ENCODE data around the gene CCL5. TPM values are rescaled to one million over a fixed set of nuclear protein-coding genes. Genes with fewer than 3 reads are reported as not detected.

The CCL5 gene
- total and polyA plus RNA-seq, 10 of the 15 experiments (the other 5 are each of a cell fraction or from before 2014, with no cell fraction given), result 45.7 to 186 (median 90.8) TPM

DNA sequence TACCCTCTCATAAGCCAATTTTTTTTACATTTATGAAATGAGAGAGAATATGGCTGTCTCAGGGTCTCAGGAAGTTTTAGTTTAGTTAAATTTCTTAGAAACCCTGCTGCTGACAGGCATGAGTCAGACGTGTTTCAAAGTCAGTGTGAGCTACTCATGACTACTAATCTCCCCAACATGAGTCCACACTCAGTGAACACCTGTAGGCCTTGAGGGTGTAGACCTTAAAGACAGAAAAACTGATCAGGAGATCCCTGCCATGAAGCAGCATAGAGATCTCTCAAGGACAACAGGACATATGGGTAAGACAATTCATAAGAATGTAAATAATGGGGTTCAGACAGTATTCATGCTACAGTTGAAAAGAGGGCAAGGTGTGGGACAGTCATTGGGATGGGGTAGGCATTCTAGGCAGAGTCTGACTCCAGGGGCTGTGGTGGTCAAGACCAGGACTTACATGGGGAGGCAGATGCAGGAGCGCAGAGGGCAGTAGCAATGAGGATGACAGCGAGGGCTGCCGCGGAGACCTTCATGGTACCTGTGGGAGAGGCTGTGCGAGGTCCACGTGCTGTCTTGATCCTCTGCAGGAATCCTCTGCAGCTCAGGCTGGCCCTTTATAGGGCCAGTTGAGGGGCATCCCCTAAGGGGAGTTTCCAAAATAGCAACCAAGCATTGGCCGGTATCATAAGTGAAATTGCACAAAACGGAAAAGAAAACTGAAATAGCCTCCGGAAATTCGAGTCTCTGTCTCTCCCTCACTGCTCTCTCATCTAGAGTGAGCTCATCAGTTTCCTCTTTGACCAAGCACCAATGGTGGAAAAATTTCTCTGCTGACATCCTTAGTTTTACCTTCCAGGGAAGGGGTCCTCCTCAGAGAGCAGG, at the start of gene CCL5 (continued):
- TF ChIP-seq TCF3 (IDR thresholded peaks at IDR 0.05; ENCODE audit: borderline replicate concordance, insufficient read depth, low read depth, low read length) (peak; percentile 56; the same call in 1 of the 2 replicates), RUNX3 (IDR thresholded peaks at IDR 0.05; ENCODE audit: low read length) (peak; percentile 71), POU2F2 (IDR thresholded peaks at IDR 0.05; ENCODE audit: borderline replicate concordance, low read depth, low read length) (peak; percentile 82), EED (IDR thresholded peaks at IDR 0.05; ENCODE audit: low read depth) (peak; percentile 79), SRF (IDR thresholded peaks at IDR 0.05; ENCODE audit: low read depth in 2 of 2, low read length in 2 of 2) (peak in 1 of 2 experiments; percentile 4; a peak in 1 of 4 replicates), RAD21 (IDR thresholded peaks at IDR 0.05; ENCODE audit: insufficient read depth, low read depth, low read length) (no peak; the same call in 1 of the 2 replicates), NRF1 (conservative IDR thresholded peaks at IDR 0.05; ENCODE audit: low read depth, low read length) (no peak), NBN (IDR thresholded peaks at IDR 0.05) (peak; percentile 88), PAX5 (IDR thresholded peaks at IDR 0.05; ENCODE audit: borderline replicate concordance, low read depth, low read length) (peak; percentile 28; the same call in 1 of the 2 replicates), ETV6 (conservative IDR thresholded peaks at IDR 0.05 in 1 of 2, IDR thresholded peaks at IDR 0.05 in 1 of 2; ENCODE audit: borderline replicate concordance in 1 of 2, low read depth in 1 of 2) (peak in 1 of 2 experiments; percentile 98; a peak in 2 of 4 replicates), SP1 (IDR thresholded peaks at IDR 0.05; ENCODE audit: low read depth, low read length) (no peak), POLR2AphosphoS2 (IDR thresholded peaks at IDR 0.05; ENCODE audit: low read depth, low read length) (peak; percentile 77; the same call in 1 of the 2 replicates), POLR2AphosphoS5 (IDR thresholded peaks at IDR 0.05; ENCODE audit: low read length) (peak; percentile 98), HDGF (IDR thresholded peaks at IDR 0.05) (peak; percentile 89), TAF1 (IDR thresholded peaks at IDR 0.05; ENCODE audit: borderline replicate concordance, low read depth, low read length) (peak; percentile 52; the same call in 1 of the 2 replicates), MTA3 (IDR thresholded peaks at IDR 0.05; ENCODE audit: borderline replicate concordance, low read length) (no peak), POLR2A (IDR thresholded peaks at IDR 0.05; ENCODE audit: low read depth, low read length) (peak; percentile 97), ZZZ3 (IDR thresholded peaks at IDR 0.05; ENCODE audit: control insufficient read depth, insufficient read length, low read depth) (no peak), CHD1 (IDR thresholded peaks at IDR 0.05; ENCODE audit: low read depth, low read length) (0 out of 2 replicates have a peak, but pooled peaks have one; percentile 38), ZNF24 (IDR thresholded peaks at IDR 0.05) (no peak), CBX5 (IDR thresholded peaks at IDR 0.05; ENCODE audit: low read depth) (no peak), EGR1 (IDR thresholded peaks at IDR 0.05; ENCODE audit: borderline replicate concordance in 1 of 2, low read depth in 2 of 2, low read length in 2 of 2) (no peak), FOXM1 (IDR thresholded peaks at IDR 0.05; ENCODE audit: low read depth, low read length) (peak; percentile 41; the same call in 1 of the 2 replicates)
- TF ChIP-seq, protein P1, sequence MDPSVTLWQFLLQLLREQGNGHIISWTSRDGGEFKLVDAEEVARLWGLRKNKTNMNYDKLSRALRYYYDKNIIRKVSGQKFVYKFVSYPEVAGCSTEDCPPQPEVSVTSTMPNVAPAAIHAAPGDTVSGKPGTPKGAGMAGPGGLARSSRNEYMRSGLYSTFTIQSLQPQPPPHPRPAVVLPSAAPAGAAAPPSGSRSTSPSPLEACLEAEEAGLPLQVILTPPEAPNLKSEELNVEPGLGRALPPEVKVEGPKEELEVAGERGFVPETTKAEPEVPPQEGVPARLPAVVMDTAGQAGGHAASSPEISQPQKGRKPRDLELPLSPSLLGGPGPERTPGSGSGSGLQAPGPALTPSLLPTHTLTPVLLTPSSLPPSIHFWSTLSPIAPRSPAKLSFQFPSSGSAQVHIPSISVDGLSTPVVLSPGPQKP (IDR thresholded peaks at IDR 0.05; ENCODE audit: low read depth, low read length), result no peak
- TF ChIP-seq, protein P2, sequence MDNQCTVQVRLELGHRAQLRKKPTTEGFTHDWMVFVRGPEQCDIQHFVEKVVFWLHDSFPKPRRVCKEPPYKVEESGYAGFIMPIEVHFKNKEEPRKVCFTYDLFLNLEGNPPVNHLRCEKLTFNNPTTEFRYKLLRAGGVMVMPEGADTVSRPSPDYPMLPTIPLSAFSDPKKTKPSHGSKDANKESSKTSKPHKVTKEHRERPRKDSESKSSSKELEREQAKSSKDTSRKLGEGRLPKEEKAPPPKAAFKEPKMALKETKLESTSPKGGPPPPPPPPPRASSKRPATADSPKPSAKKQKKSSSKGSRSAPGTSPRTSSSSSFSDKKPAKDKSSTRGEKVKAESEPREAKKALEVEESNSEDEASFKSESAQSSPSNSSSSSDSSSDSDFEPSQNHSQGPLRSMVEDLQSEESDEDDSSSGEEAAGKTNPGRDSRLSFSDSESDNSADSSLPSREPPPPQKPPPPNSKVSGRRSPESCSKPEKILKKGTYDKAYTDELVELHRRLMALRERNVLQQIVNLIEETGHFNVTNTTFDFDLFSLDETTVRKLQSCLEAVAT (IDR thresholded peaks at IDR 0.05), result peak; percentile 84
- TF ChIP-seq, protein P3, sequence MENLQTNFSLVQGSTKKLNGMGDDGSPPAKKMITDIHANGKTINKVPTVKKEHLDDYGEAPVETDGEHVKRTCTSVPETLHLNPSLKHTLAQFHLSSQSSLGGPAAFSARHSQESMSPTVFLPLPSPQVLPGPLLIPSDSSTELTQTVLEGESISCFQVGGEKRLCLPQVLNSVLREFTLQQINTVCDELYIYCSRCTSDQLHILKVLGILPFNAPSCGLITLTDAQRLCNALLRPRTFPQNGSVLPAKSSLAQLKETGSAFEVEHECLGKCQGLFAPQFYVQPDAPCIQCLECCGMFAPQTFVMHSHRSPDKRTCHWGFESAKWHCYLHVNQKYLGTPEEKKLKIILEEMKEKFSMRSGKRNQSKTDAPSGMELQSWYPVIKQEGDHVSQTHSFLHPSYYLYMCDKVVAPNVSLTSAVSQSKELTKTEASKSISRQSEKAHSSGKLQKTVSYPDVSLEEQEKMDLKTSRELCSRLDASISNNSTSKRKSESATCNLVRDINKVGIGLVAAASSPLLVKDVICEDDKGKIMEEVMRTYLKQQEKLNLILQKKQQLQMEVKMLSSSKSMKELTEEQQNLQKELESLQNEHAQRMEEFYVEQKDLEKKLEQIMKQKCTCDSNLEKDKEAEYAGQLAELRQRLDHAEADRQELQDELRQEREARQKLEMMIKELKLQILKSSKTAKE (IDR thresholded peaks at IDR 0.05; ENCODE audit: low read depth, poor library complexity, severe bottlenecking), result peak; percentile 78

All from GM12878 (cell line).